Measurements from ENCODE around the gene APEH.

APEH gene

DNA sequence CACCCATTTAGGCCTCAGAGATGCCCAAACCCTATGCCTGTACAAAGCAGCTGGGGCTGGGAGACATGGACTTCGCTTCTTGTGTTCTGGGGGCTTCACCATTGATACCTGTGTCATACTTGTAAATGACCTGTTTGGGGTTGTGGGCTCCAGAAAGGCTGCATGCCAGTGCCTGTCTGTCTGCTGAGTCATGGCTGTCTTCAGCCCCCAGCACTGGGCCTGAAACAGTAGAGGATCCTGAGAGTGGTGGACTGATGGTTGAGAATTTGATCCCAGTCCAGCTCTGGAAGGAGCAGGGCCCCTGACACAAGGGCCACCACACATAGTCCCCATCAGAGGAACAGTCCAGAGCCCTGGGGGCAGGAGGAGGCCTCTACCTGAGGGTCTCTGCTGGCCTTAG, 24.6 kb upstream of the APEH start:
- H3K79me2 ChIP-seq (ENCODE audit: control insufficient read depth, insufficient read depth, low read length, unreplicated experiment) = no peaks in the 10 kb centered on the region
- H3K4me1 ChIP-seq (ENCODE audit: control insufficient read depth, insufficient read depth, low read length, unreplicated experiment) = peaks cover 4% of the 10 kb centered on the region
- no peak overlapping the region for H2AFZ ChIP-seq (ENCODE audit: low read length, unreplicated experiment)
- no peak overlapping the region for H3K4me3 ChIP-seq (ENCODE audit: low read depth, low read length)
- H3K27ac ChIP-seq (ENCODE audit: low read depth, low read length) = no peak overlapping the region
- 0 out of 2 replicates have a peak, but pooled peaks cover 3% of the 10 kb centered on the region for H3K27me3 ChIP-seq (ENCODE audit: insufficient read depth, low read length)
- H3K36me3 ChIP-seq (ENCODE audit: insufficient read depth, low read length) = no peaks in the 10 kb centered on the region

DNA sequence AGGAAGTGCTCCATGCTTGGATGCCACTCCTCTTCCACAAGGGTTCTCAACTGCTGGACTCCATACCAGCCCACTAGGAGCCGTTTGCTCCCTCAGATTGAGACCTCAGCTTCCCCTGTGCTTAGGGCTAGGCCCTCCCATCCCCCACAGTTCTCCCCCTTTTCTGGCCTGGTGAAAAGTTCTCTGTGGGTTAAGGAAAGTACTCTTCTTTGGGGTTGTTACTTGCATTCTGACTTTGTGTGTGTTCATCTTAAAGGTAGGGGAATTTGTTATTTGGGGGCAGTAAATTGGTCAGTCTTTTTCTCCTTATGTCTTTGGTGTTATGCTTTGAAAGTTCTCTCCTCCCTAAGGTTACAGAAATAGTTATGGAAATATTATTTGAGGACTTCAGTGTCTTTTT, 24.0 kb upstream of the APEH start:
- H3K79me2 ChIP-seq (ENCODE audit: control insufficient read depth, insufficient read depth, low read length, unreplicated experiment) = no peaks in the 10 kb centered on the region
- peaks cover 3% of the 10 kb centered on the region; the same call in 1 of the 2 replicates for H3K27me3 ChIP-seq (ENCODE audit: insufficient read depth, low read length)
- no peak overlapping the region for H3K27ac ChIP-seq (ENCODE audit: low read depth, low read length)
- peaks cover 4% of the 10 kb centered on the region for H3K4me1 ChIP-seq (ENCODE audit: control insufficient read depth, insufficient read depth, low read length, unreplicated experiment)
- H3K36me3 ChIP-seq (ENCODE audit: insufficient read depth, low read length) = no peaks in the 10 kb centered on the region
- H2AFZ ChIP-seq (ENCODE audit: low read length, unreplicated experiment) = no peak overlapping the region
- no peak overlapping the region for H3K4me3 ChIP-seq (ENCODE audit: low read depth, low read length)

DNA sequence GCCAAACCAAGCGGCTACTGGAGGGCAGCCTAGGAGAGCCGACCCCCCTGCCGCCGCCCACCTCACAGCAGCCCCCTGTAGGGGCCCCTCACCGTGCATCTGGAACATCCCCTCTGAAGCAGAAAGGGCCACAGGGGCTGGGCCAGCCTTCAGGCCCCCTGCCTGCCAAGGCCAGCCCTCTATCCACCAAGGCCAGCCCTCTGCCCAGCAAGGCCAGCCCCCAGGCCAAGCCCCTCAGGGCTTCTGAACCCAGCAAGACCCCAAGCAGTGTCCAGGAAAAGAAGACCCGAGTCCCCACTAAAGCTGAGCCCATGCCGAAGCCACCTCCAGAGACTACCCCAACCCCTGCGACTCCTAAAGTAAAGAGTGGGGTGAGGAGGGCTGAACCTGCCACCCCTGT, 23.5 kb upstream of the APEH start:
- no peak overlapping the region for H2AFZ ChIP-seq (ENCODE audit: low read length, unreplicated experiment)
- no peak overlapping the region for H3K27ac ChIP-seq (ENCODE audit: low read depth, low read length)
- peaks cover 4% of the 10 kb centered on the region for H3K4me1 ChIP-seq (ENCODE audit: control insufficient read depth, insufficient read depth, low read length, unreplicated experiment)
- H3K79me2 ChIP-seq (ENCODE audit: control insufficient read depth, insufficient read depth, low read length, unreplicated experiment) = no peaks in the 10 kb centered on the region
- H3K27me3 ChIP-seq (ENCODE audit: insufficient read depth, low read length) = peaks cover 3% of the 10 kb centered on the region
- no peak overlapping the region for H3K4me3 ChIP-seq (ENCODE audit: low read depth, low read length)
- no peaks in the 10 kb centered on the region for H3K36me3 ChIP-seq (ENCODE audit: insufficient read depth, low read length)

GRCh38 chr3:49652218-49652902, 21.8 kb upstream of the APEH start:
- Histone ChIP-seq H3K4me3 (ENCODE audit: low read depth, low read length) (no peak overlapping the region), H3K79me2 (ENCODE audit: control insufficient read depth, insufficient read depth, low read length, unreplicated experiment) (no peaks in the 10 kb centered on the region), H3K36me3 (ENCODE audit: insufficient read depth, low read length) (no peaks in the 10 kb centered on the region), H3K27me3 (ENCODE audit: insufficient read depth, low read length) (peaks cover 10% of the 10 kb centered on the region), H3K27ac (ENCODE audit: low read depth, low read length) (no peak overlapping the region), H3K4me1 (ENCODE audit: control insufficient read depth, insufficient read depth, low read length, unreplicated experiment) (peaks cover 4% of the 10 kb centered on the region), H2AFZ (ENCODE audit: low read length, unreplicated experiment) (no peak overlapping the region)

DNA sequence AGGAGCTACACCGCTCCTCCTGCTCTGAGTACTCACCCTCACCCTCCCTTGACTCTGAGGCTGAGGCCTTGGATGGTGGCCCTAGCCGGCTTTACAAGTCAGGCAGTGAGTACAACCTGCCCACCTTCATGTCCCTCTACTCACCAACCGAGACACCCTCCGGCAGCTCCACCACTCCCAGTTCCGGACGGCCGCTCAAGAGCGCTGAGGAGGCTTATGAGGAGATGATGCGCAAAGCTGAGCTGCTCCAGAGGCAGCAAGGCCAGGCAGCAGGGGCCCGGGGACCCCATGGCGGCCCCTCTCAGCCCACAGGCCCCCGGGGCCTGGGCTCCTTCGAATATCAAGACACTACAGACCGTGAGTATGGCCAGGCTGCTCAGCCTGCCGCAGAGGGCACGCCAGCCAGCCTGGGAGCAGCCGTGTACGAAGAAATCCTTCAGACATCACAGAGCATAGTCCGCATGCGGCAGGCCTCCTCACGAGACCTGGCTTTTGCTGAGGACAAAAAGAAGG, 21.2 kb upstream of the APEH start:
- peaks cover 10% of the 10 kb centered on the region for H3K27me3 ChIP-seq (ENCODE audit: insufficient read depth, low read length)

GRCh38 chr3:49653621-49654020, 20.5 kb upstream of the APEH start:
- peaks cover 10% of the 10 kb centered on the region for H3K27me3 ChIP-seq (ENCODE audit: insufficient read depth, low read length)
- H3K36me3 ChIP-seq (ENCODE audit: insufficient read depth, low read length) = no peaks in the 10 kb centered on the region
- no peaks in the 10 kb centered on the region for H3K79me2 ChIP-seq (ENCODE audit: control insufficient read depth, insufficient read depth, low read length, unreplicated experiment)
- H3K27ac ChIP-seq (ENCODE audit: low read depth, low read length) = no peak overlapping the region
- H3K4me3 ChIP-seq (ENCODE audit: low read depth, low read length) = no peak overlapping the region
- no peak overlapping the region for H2AFZ ChIP-seq (ENCODE audit: low read length, unreplicated experiment)
- H3K4me1 ChIP-seq (ENCODE audit: control insufficient read depth, insufficient read depth, low read length, unreplicated experiment) = no peaks in the 10 kb centered on the region

More for the DNA sequence above, 21.2 kb upstream of the APEH start:
- H3K4me1 ChIP-seq (ENCODE audit: control insufficient read depth, insufficient read depth, low read length, unreplicated experiment) = peaks cover under 1% of the 10 kb centered on the region
- H2AFZ ChIP-seq (ENCODE audit: low read length, unreplicated experiment) = no peak overlapping the region
- H3K36me3 ChIP-seq (ENCODE audit: insufficient read depth, low read length) = no peaks in the 10 kb centered on the region
- no peak overlapping the region for H3K4me3 ChIP-seq (ENCODE audit: low read depth, low read length)
- H3K79me2 ChIP-seq (ENCODE audit: control insufficient read depth, insufficient read depth, low read length, unreplicated experiment) = no peaks in the 10 kb centered on the region
- no peak overlapping the region for H3K27ac ChIP-seq (ENCODE audit: low read depth, low read length)

DNA sequence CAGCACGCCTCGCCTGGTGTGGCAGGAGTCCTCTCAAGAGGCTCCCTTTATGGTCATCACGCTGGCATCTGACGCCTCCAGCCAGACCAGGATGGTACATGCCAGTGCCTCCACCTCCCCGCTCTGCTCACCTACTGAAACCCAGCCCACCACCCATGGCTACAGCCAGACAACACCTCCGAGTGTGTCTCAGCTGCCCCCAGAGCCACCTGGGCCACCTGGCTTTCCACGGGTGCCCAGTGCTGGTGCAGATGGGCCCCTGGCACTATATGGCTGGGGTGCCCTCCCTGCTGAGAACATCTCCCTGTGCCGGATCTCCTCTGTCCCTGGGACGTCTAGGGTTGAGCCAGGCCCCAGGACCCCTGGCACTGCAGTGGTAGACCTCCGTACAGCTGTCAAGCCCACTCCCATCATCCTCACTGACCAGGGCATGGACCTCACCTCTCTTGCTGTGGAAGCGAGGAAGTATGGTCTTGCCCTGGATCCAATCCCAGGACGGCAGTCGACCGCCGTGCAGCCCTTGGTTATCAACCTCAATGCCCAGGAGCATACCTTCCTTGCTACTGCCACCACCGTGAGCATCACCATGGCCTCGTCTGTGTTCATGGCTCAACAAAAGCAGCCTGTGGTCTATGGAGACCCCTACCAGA, 19.9 kb upstream of the APEH start:
- Histone ChIP-seq H3K79me2 (ENCODE audit: control insufficient read depth, insufficient read depth, low read length, unreplicated experiment) (no peaks in the 10 kb centered on the region), H3K27me3 (ENCODE audit: insufficient read depth, low read length) (peaks cover 10% of the 10 kb centered on the region), H2AFZ (ENCODE audit: low read length, unreplicated experiment) (no peak overlapping the region), H3K27ac (ENCODE audit: low read depth, low read length) (no peak overlapping the region), H3K4me1 (ENCODE audit: control insufficient read depth, insufficient read depth, low read length, unreplicated experiment) (no peaks in the 10 kb centered on the region), H3K4me3 (ENCODE audit: low read depth, low read length) (no peak overlapping the region), H3K36me3 (ENCODE audit: insufficient read depth, low read length) (no peaks in the 10 kb centered on the region)

- Histone ChIP-seq H3K79me2 (ENCODE audit: control insufficient read depth, insufficient read depth, low read length, unreplicated experiment) (no peaks in the 10 kb centered on the region), H3K36me3 (ENCODE audit: insufficient read depth, low read length) (no peaks in the 10 kb centered on the region), H2AFZ (ENCODE audit: low read length, unreplicated experiment) (no peak overlapping the region), H3K27ac (ENCODE audit: low read depth, low read length) (no peak overlapping the region), H3K27me3 (ENCODE audit: insufficient read depth, low read length) (peaks cover 10% of the 10 kb centered on the region), H3K4me3 (ENCODE audit: low read depth, low read length) (no peak overlapping the region), H3K4me1 (ENCODE audit: control insufficient read depth, insufficient read depth, low read length, unreplicated experiment) (no peaks in the 10 kb centered on the region)
Measured at GRCh38 chr3:49654955-49655556, 19.1 kb upstream of the APEH start.

GRCh38 chr3:49655731-49656285, 18.3 kb upstream of the APEH start:
- H3K27me3 ChIP-seq (ENCODE audit: insufficient read depth, low read length) = peaks cover 10% of the 10 kb centered on the region

DNA sequence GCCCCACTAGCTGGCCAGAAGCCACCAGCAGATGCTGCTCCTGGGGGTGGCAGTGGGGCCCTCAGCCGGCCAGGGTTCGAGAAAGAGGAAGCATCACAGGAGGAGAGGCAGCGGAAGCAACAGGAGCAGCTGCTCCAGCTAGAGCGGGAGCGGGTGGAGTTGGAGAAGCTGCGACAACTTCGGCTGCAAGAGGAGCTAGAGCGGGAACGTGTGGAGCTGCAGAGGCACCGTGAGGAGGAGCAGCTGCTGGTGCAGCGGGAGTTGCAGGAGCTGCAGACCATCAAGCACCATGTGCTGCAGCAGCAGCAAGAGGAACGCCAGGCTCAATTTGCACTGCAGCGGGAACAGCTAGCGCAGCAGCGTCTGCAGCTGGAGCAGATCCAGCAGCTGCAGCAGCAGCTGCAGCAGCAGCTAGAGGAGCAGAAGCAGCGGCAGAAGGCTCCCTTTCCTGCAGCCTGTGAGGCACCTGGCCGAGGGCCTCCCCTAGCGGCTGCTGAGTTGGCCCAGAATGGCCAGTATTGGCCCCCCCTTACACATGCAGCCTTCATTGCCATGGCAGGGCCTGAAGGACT, 17.5 kb upstream of the APEH start:
- Histone ChIP-seq H3K36me3 (ENCODE audit: insufficient read depth, low read length) (no peaks in the 10 kb centered on the region), H3K4me1 (ENCODE audit: control insufficient read depth, insufficient read depth, low read length, unreplicated experiment) (no peaks in the 10 kb centered on the region), H3K4me3 (ENCODE audit: low read depth, low read length) (no peak overlapping the region)

More at GRCh38 chr3:49655731-49656285, 18.3 kb upstream of the APEH start:
- Histone ChIP-seq H3K36me3 (ENCODE audit: insufficient read depth, low read length) (no peaks in the 10 kb centered on the region), H2AFZ (ENCODE audit: low read length, unreplicated experiment) (no peak overlapping the region), H3K4me3 (ENCODE audit: low read depth, low read length) (no peak overlapping the region), H3K4me1 (ENCODE audit: control insufficient read depth, insufficient read depth, low read length, unreplicated experiment) (no peaks in the 10 kb centered on the region), H3K79me2 (ENCODE audit: control insufficient read depth, insufficient read depth, low read length, unreplicated experiment) (no peaks in the 10 kb centered on the region), H3K27ac (ENCODE audit: low read depth, low read length) (no peak overlapping the region)

More for the DNA sequence above, 17.5 kb upstream of the APEH start:
- H2AFZ ChIP-seq (ENCODE audit: low read length, unreplicated experiment) = no peak overlapping the region
- peaks cover 10% of the 10 kb centered on the region for H3K27me3 ChIP-seq (ENCODE audit: insufficient read depth, low read length)
- H3K79me2 ChIP-seq (ENCODE audit: control insufficient read depth, insufficient read depth, low read length, unreplicated experiment) = no peaks in the 10 kb centered on the region
- H3K27ac ChIP-seq (ENCODE audit: low read depth, low read length) = no peak overlapping the region

All from ACC112 (cell line).